HEK293 (cell line): Measurements from ENCODE around the gene KANSL1.

Experiments used
- CTCF ChIA-PET: fragments of 350-600 bp; formaldehyde crosslinking; extraction: SDS; loops from one replicate; lab custom pipeline; 2021; ENCODE audit warnings: antibody characterized with exemption; lab: Yijun Ruan, JAX
- POLR2A ChIA-PET: fragments of 300-600 bp; formaldehyde crosslinking; extraction: SDS; loops from one replicate; lab custom pipeline; 2020; ENCODE audit warnings: antibody characterized with exemption, inconsistent platforms; lab: Yijun Ruan, JAX
- H3K27ac ChIP-seq: fragments of 200-500 bp; sonication (Bioruptor generic); 2 replicates; pipeline ENCODE4 v1.5.1; 2014; ENCODE audit warnings: low read depth, low read length, control low read depth, inconsistent platforms; ENCODE audit errors: extremely low read depth
- H3K36me3 ChIP-seq, 2 experiments: fragments of 200-500 bp in 1 of 2; sonication (Bioruptor generic) in 1 of 2; 1 replicate in 1 of 2; 2 replicates in 1 of 2; pipeline ENCODE4 v1.5.1; 2014 to 2017; ENCODE audit warnings: inconsistent platforms in 2 of 2, low read length in 2 of 2; ENCODE audit not compliant: control insufficient read depth in 2 of 2, insufficient read depth in 1 of 2
- H3K4me1 ChIP-seq: fragments of 200-500 bp; sonication (Bioruptor generic); 2 replicates; pipeline ENCODE4 v1.5.1; 2014; ENCODE audit warnings: mild to moderate bottlenecking, low read length, inconsistent platforms; ENCODE audit not compliant: control insufficient read depth, insufficient read depth
- H3K4me3 ChIP-seq: 2 replicates; pipeline ENCODE4 v1.5.1; 2011; ENCODE audit warnings: low read depth, mild to moderate bottlenecking, control low read depth, low read length, moderate library complexity
- H3K9me3 ChIP-seq: fragments of 200-500 bp; sonication (Bioruptor generic); 2 replicates; pipeline ENCODE4 v1.5.1; 2014; ENCODE audit warnings: low read depth, low read length, inconsistent platforms; ENCODE audit not compliant: control insufficient read depth, insufficient read depth
- BCL6B ChIP-seq: fragments of 450-650 bp; formaldehyde crosslinking; IDR thresholded peaks from 2 replicates; pipeline ENCODE4 v1.5.1; 2017; ENCODE audit warnings: missing biosample characterization, missing genetic modification characterization
- KLF17 ChIP-seq: fragments of 450-650 bp; formaldehyde crosslinking; IDR thresholded peaks from 2 replicates; pipeline ENCODE4 v1.5.1; 2016; ENCODE audit warnings: missing biosample characterization, missing genetic modification characterization
- MEIS1 ChIP-seq: sonication (generic); formaldehyde crosslinking; IDR thresholded peaks from 2 replicates; pipeline ENCODE4 v1.8.1; 2022; ENCODE audit warnings: missing genetic modification reagents, mild to moderate bottlenecking, borderline replicate concordance
- REPIN1 ChIP-seq: fragments of 450-650 bp; formaldehyde crosslinking; IDR thresholded peaks from 2 replicates; pipeline ENCODE4 v1.5.1; 2017; ENCODE audit warnings: missing biosample characterization, missing genetic modification characterization, low read depth
- TCF7L2 ChIP-seq: IDR thresholded peaks from 2 replicates; pipeline ENCODE4 v1.6.1; 2011; ENCODE audit warnings: low read depth, mild to moderate bottlenecking, inconsistent platforms, low read length, moderate library complexity, borderline replicate concordance
- ZBTB6 ChIP-seq: fragments of 450-650 bp; formaldehyde crosslinking; IDR thresholded peaks from 2 replicates; pipeline ENCODE4 v1.5.1; 2017; ENCODE audit warnings: missing biosample characterization, missing genetic modification characterization
- ZFP3 ChIP-seq: fragments of 450-650 bp; formaldehyde crosslinking; IDR thresholded peaks from 2 replicates; pipeline ENCODE4 v1.5.1; 2016; ENCODE audit warnings: low read depth, missing biosample characterization, missing genetic modification characterization
- ZFP69B ChIP-seq: fragments of 450-650 bp; formaldehyde crosslinking; IDR thresholded peaks from 2 replicates; pipeline ENCODE4 v1.5.1; 2016; ENCODE audit warnings: missing biosample characterization, missing genetic modification characterization
- ZNF169 ChIP-seq: fragments of 450-650 bp; formaldehyde crosslinking; IDR thresholded peaks from 2 replicates; pipeline ENCODE4 v1.5.1; 2016; ENCODE audit warnings: missing biosample characterization, missing genetic modification characterization
- ZNF2 ChIP-seq: fragments of 450-650 bp; formaldehyde crosslinking; IDR thresholded peaks from 2 replicates; pipeline ENCODE4 v1.5.1; 2016; ENCODE audit warnings: missing biosample characterization, missing genetic modification characterization
- ZNF214 ChIP-seq: fragments of 450-650 bp; formaldehyde crosslinking; IDR thresholded peaks from 2 replicates; pipeline ENCODE4 v1.5.1; 2017; ENCODE audit warnings: missing biosample characterization, mild to moderate bottlenecking, missing genetic modification characterization, borderline replicate concordance
- ZNF23 ChIP-seq: fragments of 450-650 bp; formaldehyde crosslinking; IDR thresholded peaks from 2 replicates; pipeline ENCODE4 v1.5.1; 2016; ENCODE audit warnings: missing biosample characterization, missing genetic modification characterization, borderline replicate concordance
- ZNF274 ChIP-seq, 2 experiments: fragments of 200-500 bp in 1 of 2; fragments of 450-650 bp in 1 of 2; sonication (Bioruptor generic) in 1 of 2; formaldehyde crosslinking in 1 of 2; IDR thresholded peaks; 2 replicates each; pipeline versions ENCODE4 v1.5.1 to v1.6.1; 2014 to 2016; ENCODE audit warnings: borderline replicate concordance in 1 of 2, inconsistent platforms in 1 of 2, low read length in 1 of 2, missing biosample characterization in 1 of 2, missing genetic modification characterization in 1 of 2
- ZNF37A ChIP-seq: fragments of 450-650 bp; IDR thresholded peaks from 2 replicates; pipeline ENCODE4 v1.5.1; 2018; ENCODE audit warnings: missing biosample characterization, missing genetic modification characterization
- ZNF394 ChIP-seq: fragments of 450-650 bp; formaldehyde crosslinking; IDR thresholded peaks from 2 replicates; pipeline ENCODE4 v1.5.1; 2016; ENCODE audit warnings: missing biosample characterization, missing genetic modification characterization, mild to moderate bottlenecking, moderate library complexity, borderline replicate concordance
- ZNF518A ChIP-seq: fragments of 450-650 bp; formaldehyde crosslinking; conservative IDR thresholded peaks from 2 replicates; pipeline ENCODE4 v1.5.1; 2016; ENCODE audit warnings: low read depth, missing biosample characterization, missing genetic modification characterization
- ZNF558 ChIP-seq: fragments of 450-650 bp; formaldehyde crosslinking; IDR thresholded peaks from 2 replicates; pipeline ENCODE4 v1.5.1; 2016; ENCODE audit warnings: missing biosample characterization, missing genetic modification characterization
- ZNF660 ChIP-seq: fragments of 450-650 bp; IDR thresholded peaks from 2 replicates; pipeline ENCODE4 v1.5.1; 2018; ENCODE audit warnings: missing biosample characterization, mild to moderate bottlenecking, missing genetic modification characterization
- ZNF692 ChIP-seq: fragments of 450-650 bp; formaldehyde crosslinking; IDR thresholded peaks from 2 replicates; pipeline ENCODE4 v1.5.1; 2016; ENCODE audit warnings: missing biosample characterization, missing genetic modification characterization
- ZNF76 ChIP-seq: fragments of 450-650 bp; formaldehyde crosslinking; IDR thresholded peaks from 2 replicates; pipeline ENCODE4; 2016; ENCODE audit warnings: low read depth, missing biosample characterization, missing genetic modification characterization, borderline replicate concordance
- ZNF792 ChIP-seq: fragments of 450-650 bp; formaldehyde crosslinking; IDR thresholded peaks from 2 replicates; pipeline ENCODE4 v1.5.1; 2016; ENCODE audit warnings: missing biosample characterization, missing genetic modification characterization
- ZSCAN30 ChIP-seq: fragments of 450-650 bp; IDR thresholded peaks from 2 replicates; pipeline ENCODE4 v1.5.1; 2018; ENCODE audit warnings: missing biosample characterization, mild to moderate bottlenecking, missing genetic modification characterization, moderate library complexity

The KANSL1 gene

DNA sequence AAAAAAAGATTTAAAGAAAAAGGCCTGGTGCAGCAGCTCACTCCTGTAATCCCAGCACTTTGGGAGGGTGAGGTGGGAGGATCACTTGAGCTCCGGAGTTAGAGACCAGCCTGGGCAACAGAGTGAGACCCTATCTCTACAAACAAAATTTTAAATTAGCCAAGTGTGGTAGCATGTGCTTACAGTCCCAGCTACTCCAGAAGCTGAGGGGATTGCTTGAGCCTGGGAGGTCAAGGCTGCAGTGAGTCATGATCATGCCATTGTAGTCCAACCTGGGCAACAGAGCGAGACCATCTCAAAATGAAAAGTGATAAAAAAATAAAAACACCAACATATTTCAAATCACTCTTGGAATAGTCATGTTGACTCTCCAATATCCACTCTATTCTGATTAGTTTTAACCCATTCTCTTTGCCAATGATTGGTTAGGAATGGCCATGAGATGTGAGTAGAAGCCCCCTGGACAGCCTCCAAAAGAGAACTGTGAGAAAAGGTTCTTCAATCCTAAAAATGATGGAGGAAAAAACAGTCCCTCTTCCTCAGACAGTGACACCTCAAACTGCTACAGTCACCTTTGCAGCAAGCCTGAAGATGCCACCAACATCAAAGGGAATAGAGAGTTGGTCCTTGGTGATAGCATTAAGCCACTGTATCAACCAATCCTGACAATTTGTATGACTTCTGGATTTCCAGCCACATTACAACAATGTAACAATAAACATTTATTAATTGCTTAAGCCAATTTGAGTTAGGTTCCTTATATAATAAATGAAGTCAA, 2.9 kb upstream of the KANSL1 start (continued):
- TF ChIP-seq KLF17 (no peak), ZNF558 (tag by site-specific recombination) (no peak), ZFP69B (no peak), ZNF394 (peak; percentile 98), ZNF214 (tag by site-specific recombination) (no peak), ZNF169 (no peak)

DNA sequence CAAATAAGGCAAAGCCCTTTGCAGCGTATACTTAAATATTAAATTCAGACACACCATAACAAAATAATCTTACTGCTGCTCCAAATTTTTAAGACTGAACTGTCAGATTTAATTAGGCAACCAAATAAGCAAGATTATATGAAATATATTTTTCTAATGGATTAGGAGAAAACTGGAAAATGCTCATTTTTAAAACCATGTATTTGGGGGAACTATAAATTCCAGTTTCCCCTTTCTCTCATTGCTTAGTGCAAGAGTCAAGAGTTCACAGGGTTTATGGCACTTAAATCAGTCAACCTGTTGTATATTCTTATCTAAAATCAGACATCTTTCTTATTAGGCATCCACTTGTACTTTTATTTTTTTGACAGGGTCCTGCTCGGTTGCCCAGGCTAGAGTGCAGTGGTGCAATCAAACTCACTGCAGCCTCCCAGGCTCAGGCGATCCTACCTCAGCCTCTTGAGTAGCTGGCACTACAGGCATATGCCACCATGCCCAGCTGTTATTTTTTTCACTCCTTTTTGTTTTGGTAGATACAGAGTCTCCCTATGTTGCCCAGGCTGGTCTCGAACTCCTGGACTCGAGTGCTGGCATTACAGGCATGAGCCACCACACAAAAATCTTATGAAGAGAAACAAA, 2.1 kb upstream of the KANSL1 start:
- ChIA-PET CTCF (interaction anchor here (0.7 to 8.0 kb wide), 6 partner anchors 10 to 618 kb away, joined by 3 to 96 read pairs (median 4); no protein-coding TSS in a partner anchor), POLR2A (no interaction called here)
- Histone ChIP-seq H3K36me3 (peaks cover 12 to 14% of the 10 kb centered on the region in 2 experiments; a peak in 2 of 3 replicates), H3K4me3 (no peak overlapping the region), H3K27ac (no peak overlapping the region), H3K9me3 (no peaks in the 10 kb centered on the region), H3K4me1 (peaks cover 20% of the 10 kb centered on the region)
- no peak for TF ChIP-seq BCL6B (tag by site-specific recombination)
- peak; percentile 80; the same call in 1 of the 2 replicates for TF ChIP-seq ZNF2 (tag by site-specific recombination)
- TF ChIP-seq ZNF274 (IDR thresholded peaks at IDR 0.05; ENCODE audit: low read length), result no peak
- no peak for TF ChIP-seq ZNF274 (tag by site-specific recombination; IDR thresholded peaks at IDR 0.05; ENCODE audit: borderline replicate concordance)
- TF ChIP-seq ZFP3 (tag by site-specific recombination), result no peak
- no peak for TF ChIP-seq MEIS1
- no peak for TF ChIP-seq ZBTB6 (tag by site-specific recombination)
- no peak for TF ChIP-seq ZSCAN30 (tag by site-specific recombination)
- TF ChIP-seq REPIN1 (tag by site-specific recombination), result no peak
- TF ChIP-seq ZNF792 (tag by site-specific recombination), result no peak
- TF ChIP-seq ZNF692 (tag by site-specific recombination), result no peak
- no peak for TF ChIP-seq TCF7L2
- no peak for TF ChIP-seq ZNF76
- TF ChIP-seq ZNF518A (tag by site-specific recombination), result no peak
- TF ChIP-seq ZNF37A, result no peak
- TF ChIP-seq ZNF660 (tag by site-specific recombination), result peak; percentile 10; the same call in 1 of the 2 replicates
- no peak for TF ChIP-seq ZNF23 (tag by site-specific recombination)
- TF ChIP-seq ZNF214 (tag by site-specific recombination), result no peak
